K562 (cell line): ENCODE measurements around the gene UBE3B. TPM values are rescaled to one million over a fixed set of nuclear protein-coding genes. Genes with fewer than 3 reads are reported as not detected.

Experiments
- ATF1 ChIP-seq, 2 experiments: fragments of 450-650 bp in 1 of 2; IDR thresholded peaks; 2 replicates each; pipeline ENCODE4 v1.6.1; 2016; ENCODE audit warnings: missing compliant biosample characterization in 1 of 2, missing genetic modification characterization in 1 of 2
- CBX8 ChIP-seq: fragments of 200-600 bp; sonication (generic); IDR thresholded peaks from 2 replicates; pipeline ENCODE4 v1.6.1; 2012; ENCODE audit warnings: borderline replicate concordance, mixed run types, low read depth, mild to moderate bottlenecking, moderate library complexity, mixed read lengths, low read length, control low read depth, inconsistent platforms; ENCODE audit not compliant: poor library complexity, severe bottlenecking; ENCODE audit errors: extremely low read depth
- CCNT2 ChIP-seq: IDR thresholded peaks from 2 replicates; pipeline ENCODE4 v1.6.1; 2011; ENCODE audit warnings: borderline replicate concordance, low read depth, mild to moderate bottlenecking, moderate library complexity, mixed read lengths, low read length; ENCODE audit not compliant: insufficient read length; ENCODE audit errors: extremely low read depth
- CTBP1 ChIP-seq: fragments of 450-650 bp; IDR thresholded peaks from 2 replicates; pipeline ENCODE4 v1.6.1; 2016; ENCODE audit warnings: borderline replicate concordance
- GATAD2B ChIP-seq: fragments of 450-650 bp; IDR thresholded peaks from 2 replicates; pipeline ENCODE4 v1.6.1; 2017; ENCODE audit warnings: mild to moderate bottlenecking, borderline replicate concordance
- LEF1 ChIP-seq: fragments of 450-650 bp; IDR thresholded peaks from 2 replicates; pipeline ENCODE4 v1.6.1; 2016; ENCODE audit warnings: mild to moderate bottlenecking
- MEF2D ChIP-seq: conservative IDR thresholded peaks from 2 replicates; pipeline ENCODE4 v1.6.1; 2016; ENCODE audit warnings: low read depth, missing genetic modification characterization, missing compliant biosample characterization
- NEUROD1 ChIP-seq: fragments of 150-350 bp; IDR thresholded peaks from 2 replicates; pipeline ENCODE4 v1.6.1; 2014; ENCODE audit warnings: borderline replicate concordance, low read length, low read depth; ENCODE audit not compliant: partially characterized antibody
- NONO ChIP-seq, 2 experiments: fragments of 200-400 bp in 1 of 2; fragments of 450-650 bp in 1 of 2; formaldehyde crosslinking in 1 of 2; IDR thresholded peaks; 2 replicates each; pipeline ENCODE4 v1.6.1; 2017; ENCODE audit warnings: low read depth in 2 of 2, mild to moderate bottlenecking in 2 of 2, moderate library complexity in 2 of 2, low read length in 1 of 2
- PYGO2 ChIP-seq: fragments of 450-650 bp; IDR thresholded peaks from 2 replicates; pipeline ENCODE4 v1.6.1; 2016; ENCODE audit warnings: mild to moderate bottlenecking, missing genetic modification characterization, moderate library complexity, missing compliant biosample characterization
- RBM25 ChIP-seq: fragments of 200-400 bp; formaldehyde crosslinking; IDR thresholded peaks from 2 replicates; pipeline ENCODE4 v1.6.1; 2018; ENCODE audit warnings: low read length, low read depth, moderate library complexity; ENCODE audit not compliant: severe bottlenecking
- SMC3 ChIP-seq: conservative IDR thresholded peaks from 2 replicates; pipeline ENCODE4 v1.6.1; 2011; ENCODE audit warnings: low read depth, low read length, improper control_type of control experiment; ENCODE audit not compliant: insufficient read depth
- STAG1 ChIP-seq: sonication (generic); formaldehyde crosslinking; IDR thresholded peaks from 2 replicates; pipeline ENCODE4 v1.5.0; 2020; ENCODE audit warnings: missing genetic modification reagents, borderline replicate concordance
- ZNF586 ChIP-seq: fragments of 450-650 bp; formaldehyde crosslinking; conservative IDR thresholded peaks from 2 replicates; pipeline ENCODE4 v1.4.0; 2020; ENCODE audit warnings: mild to moderate bottlenecking, moderate library complexity
- ZSCAN29 ChIP-seq: fragments of 450-650 bp; IDR thresholded peaks from 2 replicates; pipeline ENCODE4 v1.6.1; 2017
- ZSCAN32 ChIP-seq: fragments of 450-650 bp; formaldehyde crosslinking; IDR thresholded peaks from 2 replicates; pipeline ENCODE4 v1.4.0; 2020; ENCODE audit warnings: mild to moderate bottlenecking, moderate library complexity
- polyA plus RNA-seq, 8 experiments: library from polyadenylated mRNA; depleted of rRNA in 4 of 8; stranded (reverse) in 5 of 8; unstranded in 3 of 8; fragments of >200 nt; fragmentation: Nextera tagmentation in 2 of 8; fragmentation: Illumina TruSeq in 1 of 8; extraction: Ambion mirVana in 2 of 8; extraction: Trizol in 1 of 8; gene quantifications; 2 replicates each; pipeline versions ENCODE4 v1.2.1 to v1.2.3, GENCODE V29; 2011 to 2014; ENCODE audit warnings: inconsistent platforms in 1 of 8, missing spikeins in 1 of 8
- total RNA-seq, 7 experiments: library from RNA; depleted of rRNA in 6 of 7; stranded (reverse); fragments of >200 nt in 6 of 7; fragmentation: Illumina TruSeq in 2 of 7; extraction: Trizol in 2 of 7; gene quantifications; 2 replicates each; pipeline versions ENCODE4 v1.2.1 to v1.2.3, GENCODE V29; 2011 to 2021; ENCODE audit warnings: low replicate concordance in 1 of 7
- TF ChIP-seq, protein P1 (sequence below): fragments of 450-650 bp; formaldehyde crosslinking; IDR thresholded peaks from 2 replicates; pipeline ENCODE4 v1.4.0; 2020; ENCODE audit warnings: mild to moderate bottlenecking, mixed read lengths
- TF ChIP-seq, protein P2 (sequence below): fragments of 450-650 bp; formaldehyde crosslinking; conservative IDR thresholded peaks from 2 replicates; pipeline ENCODE4 v1.4.0; 2022; ENCODE audit warnings: mild to moderate bottlenecking, missing genetic modification characterization

UBE3B gene
- total and polyA plus RNA-seq, 9 of the 15 experiments (the other 6 are each of a cell fraction or from before 2014, with no cell fraction given): 7.6 to 23.6 (median 15.5) TPM

DNA sequence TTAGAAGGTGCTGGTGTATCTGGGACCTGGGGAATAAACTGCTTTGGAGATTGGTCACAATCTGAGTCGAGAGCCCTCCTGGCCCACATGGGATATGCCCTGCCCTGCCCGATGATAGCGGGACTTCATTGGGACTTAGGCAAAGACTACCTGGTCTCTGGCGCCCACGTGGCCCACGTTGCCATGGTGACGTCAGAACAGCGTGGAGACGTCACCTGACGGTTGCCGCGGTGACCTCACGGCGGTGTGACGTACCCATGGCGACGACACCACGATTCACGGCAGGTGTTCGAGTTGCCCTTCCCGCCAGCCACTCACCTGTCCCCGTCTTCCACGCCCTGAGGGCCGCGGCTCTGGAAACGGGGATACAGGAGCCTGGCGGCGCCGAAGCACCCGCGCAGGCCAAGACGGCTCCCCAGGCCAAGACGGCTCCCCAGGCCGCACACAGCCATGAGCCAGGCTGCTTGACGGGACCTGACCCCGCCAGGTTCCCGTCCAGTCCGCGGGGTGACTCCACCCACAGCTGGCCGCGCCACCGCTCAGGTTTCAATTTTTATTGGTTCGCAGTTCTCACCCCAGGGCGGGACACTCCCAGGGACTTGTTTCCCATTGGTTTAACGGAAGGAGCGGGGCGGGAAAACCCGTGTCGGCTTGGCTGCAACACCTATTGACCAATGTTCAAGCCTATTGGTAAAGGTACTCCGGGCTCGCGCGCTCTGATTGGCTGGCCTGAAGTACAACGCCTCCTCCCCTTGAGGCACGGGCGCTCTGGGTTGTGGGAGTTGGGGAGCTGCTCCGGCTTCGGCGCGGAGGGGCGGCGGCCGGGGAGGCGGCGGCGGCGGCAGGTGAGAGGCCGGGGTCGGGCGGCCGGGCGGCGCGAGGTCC, 95.8 kb downstream of the UBE3B start, which contains the start of the genes MMAB and MVK (continued):
- TF ChIP-seq NEUROD1: peak; percentile 87
- no peak for TF ChIP-seq STAG1 (CRISPR knock-in tag)
- TF ChIP-seq, protein P1, sequence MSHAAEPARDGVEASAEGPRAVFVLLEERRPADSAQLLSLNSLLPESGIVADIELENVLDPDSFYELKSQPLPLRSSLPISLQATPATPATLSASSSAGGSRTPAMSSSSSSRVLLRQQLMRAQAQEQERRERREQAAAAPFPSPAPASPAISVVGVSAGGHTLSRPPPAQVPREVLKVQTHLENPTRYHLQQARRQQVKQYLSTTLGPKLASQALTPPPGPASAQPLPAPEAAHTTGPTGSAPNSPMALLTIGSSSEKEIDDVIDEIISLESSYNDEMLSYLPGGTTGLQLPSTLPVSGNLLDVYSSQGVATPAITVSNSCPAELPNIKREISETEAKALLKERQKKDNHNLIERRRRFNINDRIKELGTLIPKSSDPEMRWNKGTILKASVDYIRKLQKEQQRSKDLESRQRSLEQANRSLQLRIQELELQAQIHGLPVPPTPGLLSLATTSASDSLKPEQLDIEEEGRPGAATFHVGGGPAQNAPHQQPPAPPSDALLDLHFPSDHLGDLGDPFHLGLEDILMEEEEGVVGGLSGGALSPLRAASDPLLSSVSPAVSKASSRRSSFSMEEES (CRISPR knock-in tag): peak; percentile 33; the same call in 1 of the 2 replicates
- no peak for TF ChIP-seq GATAD2B
- no peak for TF ChIP-seq ZSCAN32 (CRISPR knock-in tag)
- TF ChIP-seq CTBP1: peak; percentile 87
- peak; percentile 95 for TF ChIP-seq ATF1 (CRISPR knock-in tag; IDR thresholded peaks at IDR 0.05)
- TF ChIP-seq ATF1 (tag; IDR thresholded peaks at IDR 0.05): peak; percentile 100
- TF ChIP-seq RBM25: peak; percentile 82
- TF ChIP-seq SMC3: no peak
- TF ChIP-seq NONO (IDR thresholded peaks at IDR 0.05; ENCODE audit: low read depth in 2 of 2, low read length in 1 of 2): peak; percentile 59 to 68; a peak in 2 of 4 replicates
- no peak for TF ChIP-seq ZNF586 (CRISPR knock-in tag)
- TF ChIP-seq CBX8: no peak
- peak; percentile 52 for TF ChIP-seq CCNT2
- TF ChIP-seq MEF2D: peak; percentile 48; the same call in 1 of the 2 replicates
- TF ChIP-seq ZSCAN29: no peak
- TF ChIP-seq LEF1: 0 out of 2 replicates have a peak, but pooled peaks have one; percentile 37
- TF ChIP-seq, protein P2, sequence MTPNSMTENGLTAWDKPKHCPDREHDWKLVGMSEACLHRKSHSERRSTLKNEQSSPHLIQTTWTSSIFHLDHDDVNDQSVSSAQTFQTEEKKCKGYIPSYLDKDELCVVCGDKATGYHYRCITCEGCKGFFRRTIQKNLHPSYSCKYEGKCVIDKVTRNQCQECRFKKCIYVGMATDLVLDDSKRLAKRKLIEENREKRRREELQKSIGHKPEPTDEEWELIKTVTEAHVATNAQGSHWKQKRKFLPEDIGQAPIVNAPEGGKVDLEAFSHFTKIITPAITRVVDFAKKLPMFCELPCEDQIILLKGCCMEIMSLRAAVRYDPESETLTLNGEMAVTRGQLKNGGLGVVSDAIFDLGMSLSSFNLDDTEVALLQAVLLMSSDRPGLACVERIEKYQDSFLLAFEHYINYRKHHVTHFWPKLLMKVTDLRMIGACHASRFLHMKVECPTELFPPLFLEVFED: no peak
- no peak for TF ChIP-seq PYGO2 (tag)
